ENCODE data around the gene SCN1A.

SCN1A gene

GRCh38 chr2:166011660-166012059, 116.2 kb downstream of the SCN1A start:
- no peak for TF ChIP-seq CTCF (IDR thresholded peaks at IDR 0.05)

- no peak for TF ChIP-seq CTCF (IDR thresholded peaks at IDR 0.05)
Measured at GRCh38 chr2:166000401-166000800, 127.4 kb downstream of the SCN1A start.

- TF ChIP-seq CTCF (IDR thresholded peaks at IDR 0.05) = no peak
Measured at GRCh38 chr2:165990846-165991245, 137.0 kb downstream of the SCN1A start.

GRCh38 chr2:165989851-165990250, 138.0 kb downstream of the SCN1A start:
- no peak for TF ChIP-seq CTCF (IDR thresholded peaks at IDR 0.05)

- TF ChIP-seq CTCF (IDR thresholded peaks at IDR 0.05) = no peak
Measured at GRCh38 chr2:165985120-165985519, 142.7 kb downstream of the SCN1A start.

GRCh38 chr2:165970663-165971062, 157.2 kb downstream of the SCN1A start:
- no peak for TF ChIP-seq CTCF (IDR thresholded peaks at IDR 0.05)

GRCh38 chr2:165969227-165969626, 158.6 kb downstream of the SCN1A start:
- TF ChIP-seq CTCF (IDR thresholded peaks at IDR 0.05) = peak; percentile 54

GRCh38 chr2:165967746-165968145, 160.1 kb downstream of the SCN1A start:
- TF ChIP-seq CTCF (IDR thresholded peaks at IDR 0.05) = no peak

Data from LNCAP (cell line).